HEK293 (cell line): ENCODE measurements around the gene GNG12.

Experiments used
- ZBTB20 ChIP-seq: fragments of 450-650 bp; formaldehyde crosslinking; IDR thresholded peaks from 2 replicates; pipeline ENCODE4 v1.5.1; 2016; ENCODE audit warnings: missing biosample characterization, missing genetic modification characterization
- ZNF548 ChIP-seq: fragments of 450-650 bp; formaldehyde crosslinking; IDR thresholded peaks from 2 replicates; pipeline ENCODE4 v1.5.1; 2016; ENCODE audit warnings: missing biosample characterization, missing genetic modification characterization
- ZXDB ChIP-seq: fragments of 450-650 bp; formaldehyde crosslinking; IDR thresholded peaks from 2 replicates; pipeline ENCODE4 v1.5.1; 2016; ENCODE audit warnings: missing biosample characterization, missing genetic modification characterization
- TF ChIP-seq, protein P1 (sequence below): fragments of 450-650 bp; IDR thresholded peaks from 2 replicates; pipeline ENCODE4 v1.5.1; 2018; ENCODE audit warnings: missing biosample characterization, mild to moderate bottlenecking, missing genetic modification characterization
- TF ChIP-seq, protein P2 (sequence below): fragments of 450-650 bp; formaldehyde crosslinking; IDR thresholded peaks from 2 replicates; pipeline ENCODE4 v1.5.1; 2016; ENCODE audit warnings: missing biosample characterization, missing genetic modification characterization

- TF ChIP-seq ZNF548 (tag by site-specific recombination) = no peak
- TF ChIP-seq, protein P1, sequence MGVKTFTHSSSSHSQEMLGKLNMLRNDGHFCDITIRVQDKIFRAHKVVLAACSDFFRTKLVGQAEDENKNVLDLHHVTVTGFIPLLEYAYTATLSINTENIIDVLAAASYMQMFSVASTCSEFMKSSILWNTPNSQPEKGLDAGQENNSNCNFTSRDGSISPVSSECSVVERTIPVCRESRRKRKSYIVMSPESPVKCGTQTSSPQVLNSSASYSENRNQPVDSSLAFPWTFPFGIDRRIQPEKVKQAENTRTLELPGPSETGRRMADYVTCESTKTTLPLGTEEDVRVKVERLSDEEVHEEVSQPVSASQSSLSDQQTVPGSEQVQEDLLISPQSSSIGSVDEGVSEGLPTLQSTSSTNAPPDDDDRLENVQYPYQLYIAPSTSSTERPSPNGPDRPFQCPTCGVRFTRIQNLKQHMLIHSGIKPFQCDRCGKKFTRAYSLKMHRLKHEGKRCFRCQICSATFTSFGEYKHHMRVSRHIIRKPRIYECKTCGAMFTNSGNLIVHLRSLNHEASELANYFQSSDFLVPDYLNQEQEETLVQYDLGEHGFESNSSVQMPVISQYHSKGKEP (tag by site-specific recombination) = no peak
- TF ChIP-seq, protein P2, sequence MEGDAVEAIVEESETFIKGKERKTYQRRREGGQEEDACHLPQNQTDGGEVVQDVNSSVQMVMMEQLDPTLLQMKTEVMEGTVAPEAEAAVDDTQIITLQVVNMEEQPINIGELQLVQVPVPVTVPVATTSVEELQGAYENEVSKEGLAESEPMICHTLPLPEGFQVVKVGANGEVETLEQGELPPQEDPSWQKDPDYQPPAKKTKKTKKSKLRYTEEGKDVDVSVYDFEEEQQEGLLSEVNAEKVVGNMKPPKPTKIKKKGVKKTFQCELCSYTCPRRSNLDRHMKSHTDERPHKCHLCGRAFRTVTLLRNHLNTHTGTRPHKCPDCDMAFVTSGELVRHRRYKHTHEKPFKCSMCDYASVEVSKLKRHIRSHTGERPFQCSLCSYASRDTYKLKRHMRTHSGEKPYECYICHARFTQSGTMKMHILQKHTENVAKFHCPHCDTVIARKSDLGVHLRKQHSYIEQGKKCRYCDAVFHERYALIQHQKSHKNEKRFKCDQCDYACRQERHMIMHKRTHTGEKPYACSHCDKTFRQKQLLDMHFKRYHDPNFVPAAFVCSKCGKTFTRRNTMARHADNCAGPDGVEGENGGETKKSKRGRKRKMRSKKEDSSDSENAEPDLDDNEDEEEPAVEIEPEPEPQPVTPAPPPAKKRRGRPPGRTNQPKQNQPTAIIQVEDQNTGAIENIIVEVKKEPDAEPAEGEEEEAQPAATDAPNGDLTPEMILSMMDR = no peak
- no peak for TF ChIP-seq ZBTB20 (tag by site-specific recombination)
- no peak for TF ChIP-seq ZXDB (tag by site-specific recombination)
These were observed 15.1 kb downstream of the GNG12 start for GRCh38 chr1:67818162-67818561.
